Spleen (tissue), 11 donors: Measurements from ENCODE around the gene RFNG. TPM values are rescaled to one million over a fixed set of nuclear protein-coding genes. Genes with fewer than 3 reads are reported as not detected.

ENCODE experiments used
- DNase-seq: peaks from one replicate; pipeline ENCODE4 v3.0.0-alpha.2; 2020
- H3K27ac ChIP-seq, 8 donors: fragments of 200-600 bp; sonication (generic) in 7 of 8; 1 replicate in 4 of 8; 2 replicates in 4 of 8; pipeline versions ENCODE4 v1.5.0 to v1.8.0; 2016 to 2021; ENCODE audit warnings: inconsistent platforms in 4 of 8, mild to moderate bottlenecking in 4 of 8, moderate library complexity in 1 of 8
- H3K27me3 ChIP-seq, 7 donors: fragments of 200-600 bp; sonication (generic) in 6 of 7; replicated peaks in 1 of 7; 1 replicate in 4 of 7; 2 replicates in 3 of 7; pipeline versions ENCODE4 v1.5.0 to v1.8.0; 2016 to 2021; ENCODE audit warnings: inconsistent platforms in 3 of 7, mild to moderate bottlenecking in 1 of 7
- H3K36me3 ChIP-seq, 6 donors: fragments of 200-600 bp; sonication (generic) in 5 of 6; 1 replicate in 4 of 6; 2 replicates in 2 of 6; pipeline versions ENCODE4 v1.5.0 to v1.8.0; 2016 to 2021; ENCODE audit warnings: inconsistent platforms in 2 of 6
- H3K4me1 ChIP-seq, 6 donors: fragments of 200-600 bp; sonication (generic) in 5 of 6; 1 replicate in 3 of 6; 2 replicates in 3 of 6; pipeline versions ENCODE4 v1.5.0 to v1.8.0; 2016 to 2021; ENCODE audit warnings: inconsistent platforms in 3 of 6
- H3K4me3 ChIP-seq, 8 donors: fragments of 200-600 bp; sonication (generic) in 7 of 8; 1 replicate in 4 of 8; 2 replicates in 4 of 8; pipeline versions ENCODE4 v1.5.0 to v1.8.0; 2016 to 2021; ENCODE audit warnings: inconsistent platforms in 4 of 8, mild to moderate bottlenecking in 4 of 8, moderate library complexity in 2 of 8
- H3K9me3 ChIP-seq, 8 donors: fragments of 200-600 bp; sonication (generic) in 7 of 8; 1 replicate in 4 of 8; 2 replicates in 4 of 8; pipeline versions ENCODE4 v1.5.0 to v1.8.0; 2016 to 2021; ENCODE audit warnings: inconsistent platforms in 4 of 8
- CTCF ChIP-seq, 11 experiments: fragments of 200-600 bp in 7 of 11; fragments of 450-650 bp in 4 of 11; sonication (generic) in 4 of 11; IDR thresholded peaks in 8 of 11; conservative IDR thresholded peaks in 3 of 11; 1 replicate in 7 of 11; 2 replicates in 4 of 11; pipeline versions ENCODE4 v1.4.0 to v1.8.0; 2016 to 2021; ENCODE audit warnings: antibody characterized with exemption in 11 of 11, inconsistent platforms in 4 of 11, mild to moderate bottlenecking in 1 of 11
- POLR2A ChIP-seq, 3 donors: fragments of 450-650 bp; IDR thresholded peaks; one replicate each; pipeline ENCODE4 v1.5.1; 2017; ENCODE audit warnings: antibody characterized with exemption in 3 of 3, mild to moderate bottlenecking in 1 of 3
- POLR2AphosphoS5 ChIP-seq, 3 donors: sonication (generic); formaldehyde crosslinking; IDR thresholded peaks; one replicate each; pipeline ENCODE4 v1.5.1; 2017; ENCODE audit warnings: antibody characterized with exemption in 3 of 3
- WGBS, 5 donors: extraction: QIAGEN DNeasy Blood & Tissue Kit in 3 of 5; methylation state at CpG; one replicate each; pipeline versions ENCODE4 v1.1.5 to v1.1.7; 2013 to 2018; 5-methylcytosine and 5-hydroxymethylcytosine counted together
- intact Hi-C: fragments of 100-400 bp; cut with DNase I; formaldehyde crosslinking; loops from one replicate; pipeline ENCODE4 v1.15.0; 2023; ENCODE audit warnings: low total_unique reads
- polyA plus RNA-seq, 3 donors: library from polyadenylated mRNA; stranded (reverse); fragments of 200-250 nt; gene quantifications; one replicate each; pipeline ENCODE4 v1.2.1, GENCODE V29; 2013
- total RNA-seq, 7 donors: library from RNA; depleted of rRNA in 3 of 7; stranded (reverse); fragments of >200 nt in 3 of 7; fragmentation: NEBNext Ultra II Directional in 4 of 7; extraction: Animal tissue kit (Norgen Biotek cat#: 25700) in 4 of 7; gene quantifications; one replicate each; pipeline versions ENCODE4 v1.1.0 to v1.2.1, GENCODE V29; 2016 to 2021
- donor health status: healthy with polysubstance abuse.
- donor health status: DM: no; HTN: no; CAD: no; lungs with moderate emphysema.
- donor health status: DM: no; HTN: no; CAD: no.
- donor health status: Bipolar disorder and iron deficiency.
- donor health status: healthy.
- donor health status: DM: no; HTN: no; CAD: no.
- donor health status: DM: yes; HTN: yes; CAD: no.

RFNG gene
- total and polyA plus RNA-seq, 10 donors: 21.4 to 42.3 (median 27.2) TPM

GRCh38 chr17:82003411-82004381, 47.9 kb downstream of the RFNG start:
- Histone ChIP-seq H3K36me3 (peaks cover 0 to 30% (median 0%) of the 10 kb centered on the region in 6 donors), H3K4me3 (no peak overlapping the region), H3K9me3 (no peaks in the 10 kb centered on the region), H3K27ac (no peak overlapping the region), H3K4me1 (peaks cover 0 to 13% (median 2%) of the 10 kb centered on the region in 6 donors), H3K27me3 (no peaks in the 10 kb centered on the region)
- TF ChIP-seq POLR2AphosphoS5 (IDR thresholded peaks at IDR 0.05) (peak in 1 of 3 donors; percentile 33), POLR2A (IDR thresholded peaks at IDR 0.05) (no peak), CTCF (IDR thresholded peaks at IDR 0.05 in 8 of 11, conservative IDR thresholded peaks at IDR 0.05 in 3 of 11) (no peak)
- no peak for DNase-seq
- WGBS, 5 donors: 73 to 92% (median 86%) methylated on average over 49 to 53 of the region's 53 CpGs
- intact Hi-C loops: no loop called here

GRCh38 chr17:82001571-82002056, 50.0 kb downstream of the RFNG start:
- 78 to 86% (median 84%) methylated on average over 13 to 17 of the region's 17 CpGs for WGBS, 5 donors
- intact Hi-C loops: no loop called here
- TF ChIP-seq CTCF (IDR thresholded peaks at IDR 0.05 in 8 of 11, conservative IDR thresholded peaks at IDR 0.05 in 3 of 11): no peak
- no peak for TF ChIP-seq POLR2AphosphoS5 (IDR thresholded peaks at IDR 0.05)
- no peak for TF ChIP-seq POLR2A (IDR thresholded peaks at IDR 0.05)
- Histone ChIP-seq H3K27ac (no peak overlapping the region), H3K4me1 (peaks cover 0 to 13% (median 2%) of the 10 kb centered on the region in 6 donors), H3K9me3 (no peaks in the 10 kb centered on the region), H3K4me3 (no peak overlapping the region), H3K27me3 (no peaks in the 10 kb centered on the region), H3K36me3 (peaks cover 0 to 41% (median 2%) of the 10 kb centered on the region in 6 donors)
- no peak for DNase-seq

- WGBS, 5 donors: 74 to 92% (median 87%) methylated on average over 8 to 32 of the region's 32 CpGs
- H3K4me1 ChIP-seq: peaks cover 0 to 13% (median 2%) of the 10 kb centered on the region in 6 donors
- peaks cover 0 to 45% (median 3%) of the 10 kb centered on the region in 6 donors for H3K36me3 ChIP-seq
- no peak overlapping the region for H3K4me3 ChIP-seq
- H3K27me3 ChIP-seq: no peaks in the 10 kb centered on the region
- no peaks in the 10 kb centered on the region for H3K9me3 ChIP-seq
- no peak for TF ChIP-seq POLR2A (IDR thresholded peaks at IDR 0.05)
- TF ChIP-seq POLR2AphosphoS5 (IDR thresholded peaks at IDR 0.05): peak in 1 of 3 donors; percentile 13
- intact Hi-C loops: no loop called here
- no peak overlapping the region for H3K27ac ChIP-seq
- DNase-seq: no peak
Measured at GRCh38 chr17:82000803-82001570, 50.6 kb downstream of the RFNG start.

GRCh38 chr17:81999976-82000802, 51.4 kb downstream of the RFNG start:
- Histone ChIP-seq H3K27ac (no peak overlapping the region), H3K9me3 (no peaks in the 10 kb centered on the region), H3K36me3 (peaks cover 0 to 53% (median 3%) of the 10 kb centered on the region in 6 donors), H3K4me1 (peaks cover 0 to 13% (median 2%) of the 10 kb centered on the region in 6 donors), H3K27me3 (no peaks in the 10 kb centered on the region), H3K4me3 (no peak overlapping the region)
- WGBS, 5 donors: 87 to 91% (median 89%) methylated on average over 31 to 36 of the region's 36 CpGs
- intact Hi-C loops: no loop called here
- TF ChIP-seq CTCF (IDR thresholded peaks at IDR 0.05 in 8 of 11, conservative IDR thresholded peaks at IDR 0.05 in 3 of 11): no peak
- no peak for TF ChIP-seq POLR2AphosphoS5 (IDR thresholded peaks at IDR 0.05)
- TF ChIP-seq POLR2A (IDR thresholded peaks at IDR 0.05): no peak
- DNase-seq: no peak
